Subcutaneous adipose tissue (tissue), 4 donors: Measurements from ENCODE around the gene TPP2. TPM values are rescaled to one million over a fixed set of nuclear protein-coding genes. Genes with fewer than 3 reads are reported as not detected.

Experiments
- CTCF ChIP-seq: fragments of 450-650 bp; IDR thresholded peaks from one replicate; pipeline ENCODE4 v1.5.1; 2016; ENCODE audit warnings: low read depth, mild to moderate bottlenecking, control low read depth, antibody characterized with exemption, moderate library complexity
- total RNA-seq, 4 donors: library from RNA; depleted of rRNA; stranded (reverse); fragments of >200 nt; gene quantifications; one replicate each; pipeline ENCODE4 v1.1.0, GENCODE V29; 2016

TPP2 gene
- total RNA-seq, 4 donors from 2014 or later: 30.9 to 55.6 (median 46.0) TPM

GRCh38 chr13:102718746-102719145, 122.0 kb downstream of the TPP2 start:
- TF ChIP-seq CTCF: no peak

DNA sequence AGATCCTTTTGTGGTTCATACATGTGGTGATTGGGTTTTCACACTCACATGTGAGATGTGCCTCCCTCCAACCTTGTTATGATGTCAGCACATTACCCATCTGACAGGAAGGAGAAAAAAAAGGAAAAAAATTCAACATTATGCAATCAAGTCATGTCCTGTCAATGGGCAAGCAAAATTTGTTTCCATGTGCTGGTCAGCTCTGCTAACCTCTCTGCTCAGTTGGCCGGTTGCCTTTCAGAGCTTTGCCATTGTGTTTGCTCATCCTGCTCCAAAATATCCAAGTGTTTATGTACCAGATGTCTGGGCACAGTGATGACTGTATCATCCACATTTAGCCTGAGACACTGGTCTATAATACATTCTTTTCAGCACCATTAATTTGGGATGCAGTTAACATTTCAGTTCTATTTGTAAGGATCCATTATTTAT, 125.0 kb downstream of the TPP2 start:
- TF ChIP-seq CTCF: no peak

DNA sequence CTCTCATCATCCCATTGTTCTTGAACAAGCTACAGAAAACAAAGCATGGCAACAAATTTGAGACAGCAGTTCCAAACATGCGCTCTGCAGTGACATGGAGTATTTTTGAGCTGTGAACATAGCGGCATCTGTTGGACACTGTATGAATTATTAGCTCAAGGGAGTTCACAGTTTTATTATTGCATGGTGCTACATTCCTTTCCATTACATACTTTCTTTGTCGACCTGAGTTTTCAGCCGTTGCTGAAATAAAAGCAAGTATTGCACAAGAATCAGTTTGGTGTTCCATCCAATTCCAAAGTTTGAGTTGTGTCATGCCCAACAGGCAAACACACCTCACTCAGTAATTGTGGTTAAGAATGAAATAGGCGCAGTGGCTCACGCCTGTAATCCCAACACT, 128.1 kb downstream of the TPP2 start:
- TF ChIP-seq CTCF: no peak

- TF ChIP-seq CTCF: no peak
Measured at GRCh38 chr13:102726430-102726829, 129.6 kb downstream of the TPP2 start.

Other genes with a start within 250 kb of the TPP2 start
- gene FGF14, start 194.9 kb upstream of the TPP2 start, total RNA-seq: 1 to 10 TPM in 2 of 4 donors, under 1 TPM in 2; 0.17 to 3.6 (median 0.93) TPM
- not detected for gene METTL21C, start 98.1 kb downstream of the TPP2 start, total RNA-seq
- 10 to 100 TPM in 2 of 4 donors, 1 to 10 TPM in 2; 7.3 to 14.0 (median 10.9) TPM for gene TEX30, start 176.8 kb downstream of the TPP2 start, total RNA-seq
- gene POGLUT2, start 202.0 kb downstream of the TPP2 start, total RNA-seq: 1 to 10 TPM; 3.1 to 4.1 (median 3.4) TPM
- 10 to 100 TPM; 12.7 to 22.6 (median 15.3) TPM for gene BIVM, start 202.1 kb downstream of the TPP2 start, total RNA-seq
- gene ERCC5, start 249.0 kb downstream of the TPP2 start, total RNA-seq: 100 to 1,000 TPM in 1 of 4 donors, 10 to 100 TPM in 3; 60.5 to 102 (median 80.5) TPM